ENCODE measurements around the gene PDLIM3. TPM values are rescaled to one million over a fixed set of nuclear protein-coding genes. Genes with fewer than 3 reads are reported as not detected.
"Not testable (repeated sequence)": the region's sequence is repeated elsewhere in the genome, so short reads cannot be mapped to it uniquely, and the experiment has no call there.

The PDLIM3 gene
- total RNA-seq, 1 donor from 2014 or later = 265 TPM

DNA sequence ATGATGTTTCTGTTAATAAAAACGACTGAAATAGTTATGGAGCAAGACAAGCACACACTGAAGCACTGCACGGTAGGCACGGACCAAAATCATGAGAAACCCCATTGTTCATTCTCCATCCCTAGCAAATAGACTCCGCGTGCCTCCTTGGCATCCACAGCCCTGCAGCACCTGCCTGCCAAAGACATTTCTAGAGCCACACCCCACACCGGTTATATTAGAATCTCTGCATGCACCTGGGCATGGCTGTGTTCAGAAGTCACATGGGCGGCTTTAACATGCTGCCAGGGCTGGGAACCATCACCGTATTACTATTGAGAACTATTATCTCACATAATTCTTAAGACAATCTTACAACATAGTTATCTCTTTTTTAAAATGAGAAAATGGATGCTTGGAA lies 5.9 kb downstream of the PDLIM3 start:
- intact Hi-C loops (cut with DNase I) = no loop called here
- no peak for DNase-seq (ENCODE audit: low spot score)

DNA sequence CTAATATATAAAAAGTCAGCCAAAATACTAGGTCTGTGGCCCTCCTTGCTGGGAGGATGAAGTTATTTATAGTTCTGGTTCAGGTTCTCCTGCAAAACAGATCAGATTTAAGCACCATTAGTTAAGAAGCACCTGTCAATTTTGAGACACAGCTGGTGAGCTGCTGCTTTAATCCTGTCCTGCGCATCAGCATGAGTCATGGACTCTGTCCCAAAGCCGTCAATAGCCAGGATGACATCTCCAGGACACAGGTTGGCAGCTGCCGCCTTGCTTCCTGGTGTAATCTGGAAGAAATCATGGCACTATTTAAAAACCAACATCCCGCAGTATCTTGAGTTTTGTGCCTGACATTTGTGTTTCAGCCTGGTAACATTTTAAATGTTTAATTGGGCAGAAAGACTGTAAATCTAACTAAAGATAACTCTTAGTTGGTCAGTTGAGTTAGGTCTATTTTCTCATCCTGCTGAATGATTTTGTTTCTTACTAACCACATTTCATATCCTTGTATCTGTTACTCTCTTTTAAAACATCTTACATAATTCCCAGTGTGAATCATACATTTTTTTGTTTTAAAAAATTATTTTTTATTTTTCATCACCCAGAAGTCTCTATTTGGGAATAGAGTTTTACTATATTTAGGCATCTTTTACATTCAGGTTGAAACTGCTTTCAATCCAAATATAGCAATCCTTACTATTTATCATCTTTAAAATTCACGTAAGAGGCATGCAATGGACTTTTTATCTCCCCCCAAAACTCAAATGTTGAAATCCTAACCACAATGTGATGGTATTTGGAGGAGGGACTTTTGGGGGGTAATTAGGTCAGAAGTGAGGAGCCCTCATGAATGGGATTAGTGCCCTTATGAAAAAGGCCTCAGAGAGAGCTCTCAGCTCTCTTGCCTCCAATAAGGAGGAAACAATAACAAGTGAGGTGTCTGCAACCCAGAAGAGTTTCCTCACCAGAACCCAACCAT lies 10.1 kb downstream of the PDLIM3 start:
- intact Hi-C loops (cut with DNase I) = no loop called here
- no peak for DNase-seq (ENCODE audit: low spot score)

DNA sequence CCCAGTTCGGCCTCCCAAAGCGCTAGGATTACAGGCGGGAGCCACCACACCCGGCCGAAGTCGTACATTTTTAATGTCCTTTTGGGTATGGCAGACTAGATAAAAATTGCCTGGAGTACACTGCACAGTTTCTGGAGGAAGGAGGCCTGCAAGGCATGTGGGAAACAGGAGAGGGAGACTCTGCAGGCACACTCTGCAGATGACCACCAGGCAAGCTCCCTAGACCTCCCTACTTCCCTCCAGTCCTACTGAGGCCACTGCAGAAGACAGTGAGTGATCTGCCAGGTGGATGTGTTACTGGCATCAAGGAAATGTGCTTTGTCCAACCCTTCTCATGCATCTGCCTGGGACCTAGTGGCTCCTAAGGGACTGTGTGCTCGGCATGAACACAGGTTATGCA lies 11.4 kb downstream of the PDLIM3 start:
- DNase-seq (ENCODE audit: low spot score) = no peak
- intact Hi-C loops (cut with DNase I) = no loop called here

DNA sequence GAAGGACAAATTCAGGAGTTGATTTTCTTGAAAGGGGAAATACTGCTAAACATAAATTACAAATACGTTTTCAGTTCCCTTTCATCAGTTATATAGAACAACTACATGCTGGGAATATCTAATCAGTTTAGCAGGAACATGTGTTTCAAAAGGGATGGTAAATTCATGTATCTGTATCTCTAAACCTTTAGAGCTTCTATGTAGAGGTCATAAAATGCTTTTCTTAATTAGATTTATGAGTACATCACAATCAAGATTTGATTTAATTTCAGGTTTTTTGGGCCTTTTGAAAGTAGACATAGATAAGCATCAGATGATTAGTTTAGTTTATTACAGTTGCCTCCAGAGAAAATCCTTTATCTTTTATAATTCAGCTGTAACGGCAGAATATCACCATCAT lies 12.9 kb downstream of the PDLIM3 start:
- intact Hi-C loops (cut with DNase I) = no loop called here
- DNase-seq (ENCODE audit: low spot score) = no peak

DNA sequence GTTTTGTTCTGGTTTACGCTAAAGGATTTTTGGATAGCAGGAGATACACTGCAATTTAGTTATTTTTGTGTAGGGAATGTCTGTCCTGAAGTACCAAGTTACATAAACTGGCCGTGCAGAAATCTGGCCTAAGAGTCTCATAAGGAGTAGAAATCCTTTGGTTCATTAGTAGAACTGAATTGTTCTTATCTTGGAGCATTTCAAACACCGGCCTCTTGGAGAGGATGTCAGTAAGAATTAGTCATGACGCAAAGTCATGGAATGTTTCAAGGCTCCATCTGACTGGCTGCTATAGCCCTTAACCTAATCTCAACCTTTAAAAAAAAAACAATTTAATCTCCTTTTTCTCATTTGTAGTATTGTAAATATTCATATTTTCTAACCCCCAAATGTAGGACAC lies 15.2 kb downstream of the PDLIM3 start:
- no peak for DNase-seq (ENCODE audit: low spot score)
- intact Hi-C loops (cut with DNase I) = no loop called here

DNA sequence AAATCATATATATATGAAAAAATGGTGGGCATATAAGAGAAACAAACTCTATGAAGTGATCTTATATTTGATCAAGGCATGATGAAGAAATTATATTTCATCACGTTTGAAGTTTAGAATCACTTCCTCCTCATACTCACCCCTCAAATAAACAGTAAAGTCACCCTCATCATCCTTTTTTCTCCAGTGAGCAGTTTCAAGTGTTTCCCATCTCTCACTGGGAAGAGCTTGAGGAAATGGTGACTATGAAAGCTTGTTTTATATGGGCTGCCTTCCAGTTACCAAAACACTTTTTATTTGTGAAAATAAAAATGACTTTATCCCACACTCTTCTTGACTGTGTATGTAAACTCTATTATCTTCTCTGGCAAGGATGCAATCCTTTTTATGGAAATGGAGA lies 16.8 kb downstream of the PDLIM3 start:
- intact Hi-C loops (cut with DNase I) = no loop called here
- DNase-seq (ENCODE audit: low spot score) = no peak

DNA sequence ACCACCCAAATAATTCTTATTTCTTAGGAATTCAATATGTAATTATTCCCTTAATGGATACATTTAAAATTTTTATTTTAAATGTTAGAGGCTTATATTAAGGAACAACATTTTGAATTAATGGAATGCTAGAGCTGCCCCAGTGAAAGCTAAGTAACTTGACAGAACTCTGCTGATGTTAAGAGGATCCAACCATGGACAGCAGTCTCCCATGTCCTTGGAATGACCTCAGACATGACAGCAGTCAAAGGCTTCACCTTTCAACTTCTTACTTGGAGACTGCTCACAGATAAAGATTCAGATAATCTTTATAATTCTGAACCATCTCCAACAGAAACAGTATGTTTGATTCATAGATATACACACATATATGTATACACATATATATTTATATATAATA lies 17.2 kb downstream of the PDLIM3 start:
- intact Hi-C loops (cut with DNase I) = no loop called here
- DNase-seq (ENCODE audit: low spot score) = no peak

DNA sequence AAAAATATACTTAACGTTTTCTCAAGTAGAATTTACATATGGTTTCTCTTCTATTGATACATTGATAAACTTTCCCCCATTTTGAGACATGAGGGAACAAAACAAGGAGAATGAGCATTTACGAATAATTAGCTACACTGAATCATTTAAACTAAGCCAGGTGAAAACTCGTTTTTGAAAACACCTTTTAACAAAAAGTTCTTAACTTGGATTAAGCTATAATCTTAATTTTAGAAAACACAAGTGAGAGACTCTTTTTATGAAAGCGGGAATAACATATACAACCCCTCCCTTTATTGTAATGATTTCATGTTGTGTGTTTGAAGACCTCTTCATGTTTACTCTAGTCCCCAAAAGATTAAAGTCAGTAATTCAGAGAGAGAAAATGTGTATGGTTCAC lies 20.1 kb downstream of the PDLIM3 start:
- intact Hi-C loops (cut with DNase I) = no loop called here
- no peak for DNase-seq (ENCODE audit: low spot score)

DNA sequence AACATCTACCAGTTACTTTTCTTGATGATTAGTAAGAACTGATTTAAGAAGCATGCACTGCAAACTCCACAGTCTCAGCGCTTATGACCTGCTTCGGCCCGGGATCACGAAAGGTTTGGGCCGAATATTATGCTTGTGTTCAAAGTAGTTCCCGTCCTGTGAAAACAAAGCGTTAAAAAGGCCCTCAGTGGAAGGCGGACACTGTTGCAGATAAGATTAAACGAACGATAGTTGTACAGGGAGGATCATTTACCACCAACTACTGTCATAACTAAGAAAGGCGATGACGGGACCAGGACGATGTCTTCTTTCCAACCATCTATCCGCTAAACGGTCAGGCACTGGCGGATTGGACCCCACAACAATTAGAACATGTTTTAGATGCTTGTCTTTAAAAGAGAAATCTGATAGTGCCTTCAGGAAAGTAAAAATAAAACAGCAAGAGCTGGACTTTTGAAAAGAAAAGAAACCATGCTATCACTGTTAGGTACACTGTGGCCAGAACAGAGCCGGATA lies 21.1 kb downstream of the PDLIM3 start:
- intact Hi-C loops (cut with DNase I) = loop anchor here (5.0 kb wide), 1 partner anchor 42 kb away; the partner anchor contains the start of gene CCDC110
- DNase-seq (ENCODE audit: low spot score) = no peak

DNA sequence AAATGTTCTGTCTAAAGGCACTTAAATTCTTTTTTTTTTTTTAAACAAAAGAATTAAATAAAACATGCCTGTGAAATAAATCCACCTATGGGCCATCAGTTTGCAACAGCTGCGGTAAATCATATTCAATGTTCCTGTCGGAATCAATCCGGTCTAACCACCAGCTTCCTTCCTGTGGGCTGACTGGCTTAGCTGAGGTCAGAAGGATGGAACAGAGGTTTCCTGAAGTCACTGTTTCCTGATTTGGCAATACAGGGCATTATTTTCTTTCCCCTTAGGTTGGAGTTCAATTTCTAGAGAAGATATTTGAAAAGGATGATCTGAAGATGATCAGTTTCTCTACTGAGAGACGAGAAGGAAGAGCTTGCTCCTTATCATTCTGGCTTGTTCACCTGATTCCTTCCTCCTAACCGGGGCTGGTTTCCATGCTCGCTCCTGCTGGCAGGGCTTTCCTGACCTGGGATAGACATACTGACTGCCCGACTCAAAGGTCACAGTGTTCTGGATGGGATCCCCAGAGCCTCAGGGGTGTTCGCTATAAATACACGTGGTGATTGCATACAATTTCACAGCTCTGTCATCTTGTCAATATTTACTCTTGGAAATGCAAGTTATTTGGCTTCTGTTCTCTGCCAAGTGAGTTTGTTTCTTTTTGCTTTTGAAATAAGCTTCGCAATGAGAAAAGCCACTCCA lies 21.7 kb downstream of the PDLIM3 start:
- intact Hi-C loops (cut with DNase I) = loop anchor here (5.0 kb wide), 1 partner anchor 41 kb away; the partner anchor contains the start of gene CCDC110
- DNase-seq (ENCODE audit: low spot score) = no peak

DNA sequence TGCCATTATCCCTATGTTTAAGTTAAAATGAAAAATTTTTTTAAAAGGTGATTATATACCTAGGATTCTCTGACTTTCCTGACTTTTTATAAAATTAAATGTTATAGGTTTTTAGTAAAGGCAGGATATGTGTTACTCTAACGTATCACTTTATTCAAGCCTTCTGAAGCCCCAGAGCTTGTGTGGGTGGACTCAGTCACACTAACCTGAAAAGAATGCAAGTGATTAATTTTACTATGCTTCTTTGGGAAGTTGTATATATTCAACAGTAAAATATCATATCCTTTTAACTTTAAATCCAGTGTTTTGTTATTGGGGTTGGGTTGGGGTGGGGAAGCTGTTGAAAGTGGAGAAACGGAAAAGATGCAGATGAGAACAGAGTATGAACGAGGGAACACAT lies 22.8 kb downstream of the PDLIM3 start:
- intact Hi-C loops (cut with DNase I) = loop anchor here (5.0 kb wide), 1 partner anchor 40 kb away; the partner anchor contains the start of gene CCDC110
- DNase-seq (ENCODE audit: low spot score) = no peak

DNA sequence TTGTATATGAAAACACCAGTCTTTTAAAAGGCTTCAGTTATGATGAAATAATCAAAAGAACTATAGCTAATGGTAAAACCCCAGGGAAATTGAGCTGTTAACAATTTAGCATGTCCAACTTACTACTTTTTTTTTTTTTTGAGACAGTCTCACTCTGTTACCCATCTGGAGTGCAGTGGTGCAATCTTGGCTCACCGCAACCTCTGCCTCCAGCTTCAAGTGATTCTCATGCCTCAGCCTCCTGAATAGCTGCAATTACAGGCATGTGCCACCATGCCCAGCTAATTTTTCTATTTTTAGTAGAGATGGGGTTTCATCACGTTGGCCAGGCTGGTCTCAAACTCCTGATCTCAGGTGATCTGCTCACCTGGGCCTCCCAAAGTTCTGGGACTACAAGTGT lies 24.1 kb downstream of the PDLIM3 start:
- intact Hi-C loops (cut with DNase I) = loop anchor here (5.0 kb wide), 1 partner anchor 39 kb away; the partner anchor contains the start of gene CCDC110
- DNase-seq (ENCODE audit: low spot score) = not testable (repeated sequence)

DNA sequence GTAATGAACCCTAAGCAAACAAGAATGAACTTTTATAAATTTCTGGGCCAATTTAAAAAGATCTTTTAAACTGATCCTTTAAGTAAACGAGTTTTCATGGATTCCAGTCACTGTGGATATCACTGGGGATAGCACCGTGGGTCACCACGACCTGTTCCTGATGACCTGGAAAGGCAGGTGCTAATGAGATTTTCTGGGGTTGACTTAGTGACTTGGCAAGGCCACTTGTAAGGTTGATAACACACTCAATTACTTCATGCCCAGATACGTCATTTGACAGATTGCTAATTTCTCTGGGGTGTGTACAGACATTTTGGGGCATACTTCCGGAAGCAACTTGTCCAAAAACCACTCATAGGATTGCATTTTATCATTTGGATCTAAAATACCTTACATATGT lies 24.5 kb downstream of the PDLIM3 start:
- DNase-seq (ENCODE audit: low spot score) = no peak
- intact Hi-C loops (cut with DNase I) = loop anchor here (5.0 kb wide), 1 partner anchor 39 kb away; the partner anchor contains the start of gene CCDC110

DNA sequence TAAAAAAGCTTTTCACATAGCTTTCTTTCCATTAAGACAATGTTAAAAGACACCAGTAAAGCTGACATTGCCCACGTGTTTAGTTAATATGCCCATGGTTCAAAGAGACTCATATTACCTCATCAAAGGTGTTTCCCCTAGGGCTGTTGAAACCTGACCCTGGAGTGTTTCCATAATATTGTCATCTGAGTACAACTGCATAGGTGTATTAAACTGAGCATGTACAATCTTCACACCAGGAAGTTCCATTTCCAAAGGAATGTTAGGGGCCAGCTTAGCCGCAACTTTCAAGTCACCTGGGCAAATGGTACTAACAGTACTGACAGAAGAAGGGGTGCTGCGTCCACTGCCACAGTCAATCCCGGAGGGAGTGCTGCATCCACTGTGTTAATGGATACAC lies 27.1 kb downstream of the PDLIM3 start:
- DNase-seq (ENCODE audit: low spot score) = no peak
- intact Hi-C loops (cut with DNase I) = no loop called here

DNA sequence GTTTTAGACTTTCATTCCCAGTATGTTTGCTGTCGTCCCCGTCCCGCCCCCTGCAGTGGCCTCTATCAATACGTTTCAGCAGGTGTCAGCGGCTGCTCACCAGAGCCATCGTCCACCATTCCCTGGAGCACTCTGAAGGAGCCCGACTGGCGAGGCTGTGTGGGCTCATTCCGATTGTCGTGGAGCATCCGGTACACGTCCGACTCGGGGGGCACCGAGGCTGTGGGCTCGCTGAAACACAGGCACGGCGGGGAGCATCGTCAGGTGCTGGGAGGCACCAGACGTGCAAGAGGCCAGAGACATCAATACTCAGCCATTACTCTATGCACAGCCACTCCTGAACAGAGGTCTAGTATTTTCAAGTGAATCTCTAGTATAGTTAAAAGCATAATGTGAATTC lies 28.9 kb downstream of the PDLIM3 start:
- intact Hi-C loops (cut with DNase I) = no loop called here

DNA sequence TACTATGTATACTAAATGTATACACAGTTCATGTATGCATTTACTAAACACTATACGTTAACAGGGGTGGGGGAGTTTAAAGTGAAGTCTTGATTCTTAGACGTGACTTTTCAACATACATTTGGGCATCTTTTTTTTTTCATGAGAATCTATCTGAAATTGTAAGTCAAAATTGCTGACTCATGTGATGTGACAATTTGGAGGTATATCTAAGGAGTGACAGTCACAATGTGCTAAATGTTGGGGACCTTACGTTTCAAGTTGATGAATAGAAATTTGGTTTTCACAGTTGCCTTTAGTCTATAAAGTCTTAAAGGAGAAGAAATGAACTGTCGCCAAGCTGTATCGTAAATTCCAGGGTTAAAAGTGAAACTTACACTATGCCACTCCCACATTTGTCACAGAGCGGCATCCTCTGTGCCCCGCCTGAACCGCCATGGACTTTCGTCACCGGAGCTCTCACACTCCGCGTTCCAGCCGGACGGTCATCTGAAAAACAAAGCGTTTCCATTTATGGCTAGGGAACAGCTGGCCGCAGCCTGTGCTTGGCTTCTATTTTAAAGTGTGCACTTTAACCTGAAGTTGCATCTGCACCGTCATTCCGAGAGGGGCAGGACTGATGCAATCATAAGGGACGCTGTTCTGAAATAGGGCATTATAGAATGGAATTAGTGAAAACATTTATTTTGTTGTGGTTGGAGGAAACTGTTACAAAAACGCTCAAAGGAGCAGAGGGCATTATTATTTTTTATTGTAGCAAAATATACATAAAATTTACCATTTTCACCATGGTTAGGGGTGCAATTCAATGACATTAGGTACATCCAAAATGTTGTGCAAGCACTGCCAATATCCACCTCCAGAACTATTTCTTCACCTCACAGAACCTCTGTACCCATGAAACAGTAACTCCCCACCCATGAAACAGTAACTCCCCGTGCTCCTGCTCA lies 30.9 kb downstream of the PDLIM3 start:
- intact Hi-C loops (cut with DNase I) = no loop called here
- DNase-seq (ENCODE audit: low spot score) = peak; percentile 85

More for the DNA sequence above, 28.9 kb downstream of the PDLIM3 start:
- no peak for DNase-seq (ENCODE audit: low spot score)

DNA sequence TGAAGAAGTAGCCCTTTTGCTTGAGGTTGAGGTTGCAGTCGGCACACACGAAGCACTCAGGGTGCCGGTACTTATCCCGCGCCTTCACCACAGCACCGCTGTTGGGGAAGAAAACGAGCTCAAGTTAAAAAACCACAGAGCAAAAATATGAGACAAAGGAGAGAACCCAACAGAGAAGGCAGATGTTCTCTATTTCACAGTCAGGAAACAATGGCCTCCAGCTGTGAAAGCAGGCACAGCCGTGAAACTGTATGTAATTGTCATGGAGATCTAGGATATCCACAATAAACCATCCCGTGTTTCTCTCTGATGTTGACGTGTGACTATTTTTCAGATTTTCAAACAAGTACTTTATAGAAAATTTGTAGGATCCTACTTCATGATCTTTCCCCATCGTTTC lies 32.9 kb downstream of the PDLIM3 start:
- intact Hi-C loops (cut with DNase I) = no loop called here
- DNase-seq (ENCODE audit: low spot score) = no peak

DNA sequence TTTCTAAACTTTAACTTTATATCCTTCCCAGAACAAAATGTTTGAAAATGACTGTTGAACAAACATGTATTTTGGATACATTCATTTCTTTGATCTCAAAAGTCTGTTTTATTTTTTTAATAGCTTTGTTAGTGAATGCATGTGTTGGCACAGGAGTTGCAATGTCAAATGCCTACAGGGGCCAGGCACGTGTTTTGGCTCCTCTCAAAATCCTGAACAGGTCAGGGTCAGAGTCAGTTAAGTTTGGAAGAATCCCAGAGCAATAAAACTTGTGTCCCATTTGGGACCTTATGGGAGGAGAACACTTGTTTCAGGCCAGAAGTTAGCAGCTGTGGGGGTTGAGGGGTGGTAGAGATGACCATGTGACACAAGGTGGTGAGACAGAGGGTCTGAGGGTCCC lies 34.7 kb downstream of the PDLIM3 start:
- no peak for DNase-seq (ENCODE audit: low spot score)
- intact Hi-C loops (cut with DNase I) = no loop called here

DNA sequence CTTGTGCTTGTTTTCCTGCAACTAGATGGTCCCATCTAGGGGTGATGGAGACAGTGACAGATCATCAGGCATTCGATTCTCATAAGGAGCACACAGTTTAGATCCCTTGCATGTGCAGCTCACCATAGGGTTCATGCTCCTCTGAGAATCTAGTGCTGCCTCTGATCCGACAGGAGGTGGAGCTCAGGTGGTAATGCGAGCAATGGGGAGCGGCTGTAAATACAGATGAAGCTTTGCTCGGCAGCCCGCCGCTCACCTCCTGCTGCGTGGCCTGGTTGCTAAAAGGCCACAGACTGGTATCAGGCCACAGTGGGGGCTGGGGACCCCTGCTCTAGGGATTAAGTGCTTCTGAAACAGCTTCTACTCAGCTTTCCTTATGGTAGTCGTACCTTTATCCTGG lies 35.3 kb downstream of the PDLIM3 start:
- intact Hi-C loops (cut with DNase I) = no loop called here
- DNase-seq (ENCODE audit: low spot score) = no peak
